ENCODE data around the gene NGLY1. TPM values are rescaled to one million over a fixed set of nuclear protein-coding genes. Genes with fewer than 3 reads are reported as not detected.

Gene NGLY1
- total RNA-seq, 1 donor: 30.4 TPM

GRCh38 chr3:25686766-25687165, 96.5 kb downstream of the NGLY1 start:
- no peak for DNase-seq (ENCODE audit: insufficient read length, low spot score, missing footprints)
- no peaks in the 10 kb centered on the region for H3K79me2 ChIP-seq (ENCODE audit: insufficient read depth, low read length)
- no peaks in the 10 kb centered on the region for H3K4me1 ChIP-seq (ENCODE audit: insufficient read depth, low read length)
- H4K20me1 ChIP-seq (ENCODE audit: insufficient read depth, low read length): no peaks in the 10 kb centered on the region
- no peak for TF ChIP-seq CTCF (IDR thresholded peaks at IDR 0.05; ENCODE audit: extremely low read depth, low read depth, low read length)
- no peak overlapping the region for H3K4me2 ChIP-seq (ENCODE audit: insufficient read depth, low read length)
- no peaks in the 10 kb centered on the region for H3K36me3 ChIP-seq (ENCODE audit: insufficient read depth, low read length)
- no peak overlapping the region for H3K4me3 ChIP-seq (ENCODE audit: insufficient read depth, low read length)
- H3K9me3 ChIP-seq (ENCODE audit: low read depth, low read length): no peaks in the 10 kb centered on the region
- H3K27me3 ChIP-seq (ENCODE audit: insufficient read depth, low read length): no peaks in the 10 kb centered on the region
- H2AFZ ChIP-seq (ENCODE audit: low read length): no peak overlapping the region
- no peak overlapping the region for H3K27ac ChIP-seq (ENCODE audit: low read depth, low read length)

GRCh38 chr3:25683882-25684281, 99.4 kb downstream of the NGLY1 start:
- no peak for DNase-seq (ENCODE audit: insufficient read length, low spot score, missing footprints)
- no peak overlapping the region for H3K27ac ChIP-seq (ENCODE audit: low read depth, low read length)
- H3K9me3 ChIP-seq (ENCODE audit: low read depth, low read length): no peaks in the 10 kb centered on the region
- H3K4me1 ChIP-seq (ENCODE audit: insufficient read depth, low read length): no peaks in the 10 kb centered on the region
- no peak for TF ChIP-seq CTCF (IDR thresholded peaks at IDR 0.05; ENCODE audit: extremely low read depth, low read depth, low read length)
- no peaks in the 10 kb centered on the region for H3K36me3 ChIP-seq (ENCODE audit: insufficient read depth, low read length)
- no peak overlapping the region for H2AFZ ChIP-seq (ENCODE audit: low read length)
- no peak overlapping the region for H3K4me3 ChIP-seq (ENCODE audit: insufficient read depth, low read length)
- H3K4me2 ChIP-seq (ENCODE audit: insufficient read depth, low read length): no peak overlapping the region
- H3K79me2 ChIP-seq (ENCODE audit: insufficient read depth, low read length): no peaks in the 10 kb centered on the region
- no peaks in the 10 kb centered on the region for H4K20me1 ChIP-seq (ENCODE audit: insufficient read depth, low read length)
- H3K27me3 ChIP-seq (ENCODE audit: insufficient read depth, low read length): no peaks in the 10 kb centered on the region

DNA sequence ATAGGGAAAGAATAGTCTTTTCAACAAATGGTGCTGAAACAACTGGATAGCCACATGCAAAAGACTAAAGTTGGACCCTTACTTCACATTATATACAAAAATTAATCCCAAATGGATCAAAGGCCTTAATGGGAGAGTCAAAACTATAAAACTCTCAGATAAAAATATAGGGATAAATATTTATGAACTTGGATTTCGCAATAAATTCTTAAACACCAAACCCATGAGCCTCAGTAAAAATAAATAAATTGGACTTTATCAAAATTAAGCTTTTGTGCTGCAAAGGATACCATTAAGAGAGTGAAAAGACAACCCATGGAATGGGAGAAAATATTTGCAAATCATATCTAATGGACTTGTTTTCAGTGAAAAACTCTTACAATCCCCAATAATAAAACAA, 99.8 kb downstream of the NGLY1 start:
- H2AFZ ChIP-seq (ENCODE audit: low read length): no peak overlapping the region
- no peaks in the 10 kb centered on the region for H3K4me1 ChIP-seq (ENCODE audit: insufficient read depth, low read length)
- no peaks in the 10 kb centered on the region for H3K9me3 ChIP-seq (ENCODE audit: low read depth, low read length)
- H3K27me3 ChIP-seq (ENCODE audit: insufficient read depth, low read length): no peaks in the 10 kb centered on the region
- no peaks in the 10 kb centered on the region for H3K79me2 ChIP-seq (ENCODE audit: insufficient read depth, low read length)
- no peak overlapping the region for H3K27ac ChIP-seq (ENCODE audit: low read depth, low read length)
- no peak overlapping the region for H3K4me3 ChIP-seq (ENCODE audit: insufficient read depth, low read length)
- H3K4me2 ChIP-seq (ENCODE audit: insufficient read depth, low read length): no peak overlapping the region
- DNase-seq (ENCODE audit: insufficient read length, low spot score, missing footprints): no peak
- H4K20me1 ChIP-seq (ENCODE audit: insufficient read depth, low read length): no peaks in the 10 kb centered on the region
- TF ChIP-seq CTCF (IDR thresholded peaks at IDR 0.05; ENCODE audit: extremely low read depth, low read depth, low read length): no peak
- no peaks in the 10 kb centered on the region for H3K36me3 ChIP-seq (ENCODE audit: insufficient read depth, low read length)

DNA sequence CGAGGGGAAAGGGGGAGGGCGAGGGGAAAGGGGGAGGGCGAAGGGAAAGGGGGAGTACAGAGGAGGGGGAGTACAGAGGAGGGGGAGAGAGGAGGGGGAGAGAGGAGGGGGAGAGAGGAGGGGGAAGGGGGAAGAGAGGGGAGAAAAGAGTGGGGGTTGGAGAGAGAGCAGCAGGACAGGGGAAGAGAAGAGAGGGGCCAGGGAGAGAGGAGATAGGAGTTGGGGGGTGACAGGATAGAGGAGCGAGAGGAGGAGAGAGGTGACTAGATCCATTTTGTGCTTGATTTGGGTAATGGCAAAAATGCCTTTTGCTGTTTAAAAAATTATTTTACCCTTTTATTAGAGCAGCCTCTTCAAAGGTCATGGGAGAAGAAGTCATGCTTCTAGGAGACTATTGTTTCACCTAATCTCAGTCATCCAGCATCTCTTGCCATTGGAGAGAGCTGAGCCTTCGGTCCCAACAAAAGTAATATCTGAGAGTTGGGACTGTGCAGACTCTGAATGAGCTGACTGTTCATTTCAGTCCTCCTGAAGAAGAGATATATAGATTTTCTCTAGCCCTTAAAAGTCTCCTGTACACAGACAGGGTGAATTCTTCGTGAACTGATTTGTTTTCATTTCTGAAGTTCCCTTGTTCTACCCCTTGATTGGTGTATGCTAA, 103.5 kb downstream of the NGLY1 start:
- H3K79me2 ChIP-seq (ENCODE audit: insufficient read depth, low read length): no peaks in the 10 kb centered on the region
- H3K36me3 ChIP-seq (ENCODE audit: insufficient read depth, low read length): no peaks in the 10 kb centered on the region
- H3K27me3 ChIP-seq (ENCODE audit: insufficient read depth, low read length): no peaks in the 10 kb centered on the region
- H3K27ac ChIP-seq (ENCODE audit: low read depth, low read length): no peak overlapping the region
- no peaks in the 10 kb centered on the region for H3K9me3 ChIP-seq (ENCODE audit: low read depth, low read length)
- no peak for TF ChIP-seq CTCF (IDR thresholded peaks at IDR 0.05; ENCODE audit: extremely low read depth, low read depth, low read length)
- no peak for DNase-seq (ENCODE audit: insufficient read length, low spot score, missing footprints)
- no peaks in the 10 kb centered on the region for H4K20me1 ChIP-seq (ENCODE audit: insufficient read depth, low read length)
- H2AFZ ChIP-seq (ENCODE audit: low read length): no peak overlapping the region
- no peaks in the 10 kb centered on the region for H3K4me1 ChIP-seq (ENCODE audit: insufficient read depth, low read length)
- no peak overlapping the region for H3K4me3 ChIP-seq (ENCODE audit: insufficient read depth, low read length)
- H3K4me2 ChIP-seq (ENCODE audit: insufficient read depth, low read length): no peak overlapping the region

Measured in osteoblast (primary cell).